Kidney (tissue), 14 donors: ENCODE data around the gene B4GALNT3. TPM values are rescaled to one million over a fixed set of nuclear protein-coding genes. Genes with fewer than 3 reads are reported as not detected.
A peak's percentile ranks its signal among the peaks of the same experiment; 100 is the strongest.

Source experiments
- DNase-seq, 5 donors: peaks; one replicate each; pipeline ENCODE4 v3.0.0-alpha.2; 2013 to 2020
- FAIRE-seq: peaks from 2 replicates; lab custom pipeline; 2012; peaks lifted over from hg19 to GRCh38; lab: Jason Lieb, UNC
- H3K27ac ChIP-seq, 2 donors: one replicate each; pipeline ENCODE4 v1.7.0; 2013; ENCODE audit warnings: low read depth in 2 of 2, low read length in 2 of 2, inconsistent platforms in 1 of 2
- H3K27me3 ChIP-seq: one replicate; pipeline ENCODE4 v1.7.1; 2013; ENCODE audit warnings: low read length, inconsistent platforms; ENCODE audit not compliant: control insufficient read depth, insufficient read depth
- H3K36me3 ChIP-seq, 3 donors: one replicate each; pipeline versions ENCODE4 v1.7.0 to v1.7.1; 2013; ENCODE audit warnings: low read length in 3 of 3, control low read depth in 1 of 3, inconsistent platforms in 1 of 3; ENCODE audit not compliant: insufficient read depth in 3 of 3, control insufficient read depth in 2 of 3
- H3K4me1 ChIP-seq, 3 donors: one replicate each; pipeline versions ENCODE4 v1.7.0 to v1.7.1; 2013; ENCODE audit warnings: low read length in 3 of 3, inconsistent platforms in 1 of 3, low read depth in 1 of 3; ENCODE audit not compliant: control insufficient read depth in 2 of 3, insufficient read depth in 2 of 3
- H3K4me3 ChIP-seq, 3 donors: one replicate each; pipeline versions ENCODE4 v1.7.0 to v1.8.1; 2013; ENCODE audit warnings: low read length in 3 of 3, control low read depth in 1 of 3, inconsistent platforms in 1 of 3
- H3K9ac ChIP-seq, 3 donors: one replicate each; pipeline versions ENCODE4 v1.7.0 to v1.7.1; 2013; ENCODE audit warnings: low read length in 3 of 3, control low read depth in 1 of 3, inconsistent platforms in 1 of 3
- H3K9me3 ChIP-seq, 3 donors: one replicate each; pipeline versions ENCODE4 v1.7.0 to v1.7.1; 2013; ENCODE audit warnings: low read length in 3 of 3, control low read depth in 1 of 3, inconsistent platforms in 1 of 3; ENCODE audit not compliant: control insufficient read depth in 2 of 3, insufficient read depth in 1 of 3
- intact Hi-C: fragments of 100-400 bp; cut with DNase I; formaldehyde crosslinking; loops from one replicate; pipeline ENCODE4 v1.11.1; 2022
- polyA plus RNA-seq: library from polyadenylated mRNA; stranded (reverse); fragments of 350-450 nt; fragmentation: Illumina TruSeq; extraction: RNeasy Lipid Tissue Mini Kit (QIAGEN cat#74804); gene quantifications from one replicate; pipeline ENCODE4 v1.2.3, GENCODE V29; 2014; ENCODE audit warnings: low read depth, low replicate concordance; ENCODE audit not compliant: insufficient read depth
- total RNA-seq: library from RNA; stranded (reverse); fragmentation: NEBNext Ultra II Directional; extraction: Animal tissue kit (Norgen Biotek cat#: 25700); gene quantifications from one replicate; pipeline ENCODE4 v1.2.1, GENCODE V29; 2021
- TF ChIP-seq, protein P1 (sequence below): IDR thresholded peaks from 3 replicates; pipeline ENCODE4 v1.5.1; 2012; ENCODE audit warnings: mild to moderate bottlenecking, moderate library complexity, borderline replicate concordance; ENCODE audit not compliant: insufficient read depth; ENCODE audit errors: extremely low read depth
- donor health status: control.
- donor health status: control.
- donor health status: control.
- donor health status: control.
- donor health status: control.
- donor health status: DM: yes; HTN: yes; CAD: no.
- donor health status: Normal renal cell carcinoma (clear cell type).

The B4GALNT3 gene
- total and polyA plus RNA-seq, 2 donors from 2014 or later = 11.3 to 12.5 TPM

DNA sequence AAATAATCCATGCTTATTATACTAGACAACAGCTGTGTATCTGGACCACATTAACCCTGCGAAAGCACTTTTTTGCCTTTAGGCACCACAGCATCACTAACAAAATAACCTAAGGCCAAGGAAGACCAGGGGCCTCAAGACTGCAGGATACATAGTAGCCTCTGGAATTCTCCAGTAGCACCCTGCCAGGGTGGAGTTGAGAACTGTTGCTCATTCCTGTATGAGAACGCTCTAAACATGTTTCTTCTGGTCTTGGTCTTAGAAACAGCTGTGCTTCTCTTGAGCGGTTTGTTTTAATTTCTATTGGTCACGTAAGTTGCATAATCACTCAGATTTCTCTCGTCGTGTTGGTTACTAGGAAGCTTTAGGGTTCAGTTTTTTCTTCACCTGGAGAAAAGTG, 7.9 kb downstream of the B4GALNT3 start:
- Histone ChIP-seq H3K27ac (no peak overlapping the region), H3K36me3 (no peaks in the 10 kb centered on the region), H3K4me3 (no peak overlapping the region), H3K9me3 (no peaks in the 10 kb centered on the region), H3K9ac (no peak overlapping the region), H3K4me1 (peaks cover 0 to 7% (median 4%) of the 10 kb centered on the region in 3 donors), H3K27me3 (no peaks in the 10 kb centered on the region)
- TF ChIP-seq, protein P1, sequence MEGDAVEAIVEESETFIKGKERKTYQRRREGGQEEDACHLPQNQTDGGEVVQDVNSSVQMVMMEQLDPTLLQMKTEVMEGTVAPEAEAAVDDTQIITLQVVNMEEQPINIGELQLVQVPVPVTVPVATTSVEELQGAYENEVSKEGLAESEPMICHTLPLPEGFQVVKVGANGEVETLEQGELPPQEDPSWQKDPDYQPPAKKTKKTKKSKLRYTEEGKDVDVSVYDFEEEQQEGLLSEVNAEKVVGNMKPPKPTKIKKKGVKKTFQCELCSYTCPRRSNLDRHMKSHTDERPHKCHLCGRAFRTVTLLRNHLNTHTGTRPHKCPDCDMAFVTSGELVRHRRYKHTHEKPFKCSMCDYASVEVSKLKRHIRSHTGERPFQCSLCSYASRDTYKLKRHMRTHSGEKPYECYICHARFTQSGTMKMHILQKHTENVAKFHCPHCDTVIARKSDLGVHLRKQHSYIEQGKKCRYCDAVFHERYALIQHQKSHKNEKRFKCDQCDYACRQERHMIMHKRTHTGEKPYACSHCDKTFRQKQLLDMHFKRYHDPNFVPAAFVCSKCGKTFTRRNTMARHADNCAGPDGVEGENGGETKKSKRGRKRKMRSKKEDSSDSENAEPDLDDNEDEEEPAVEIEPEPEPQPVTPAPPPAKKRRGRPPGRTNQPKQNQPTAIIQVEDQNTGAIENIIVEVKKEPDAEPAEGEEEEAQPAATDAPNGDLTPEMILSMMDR = no peak
- FAIRE-seq = no peak
- intact Hi-C loops = no loop called here
- no peak for DNase-seq

DNA sequence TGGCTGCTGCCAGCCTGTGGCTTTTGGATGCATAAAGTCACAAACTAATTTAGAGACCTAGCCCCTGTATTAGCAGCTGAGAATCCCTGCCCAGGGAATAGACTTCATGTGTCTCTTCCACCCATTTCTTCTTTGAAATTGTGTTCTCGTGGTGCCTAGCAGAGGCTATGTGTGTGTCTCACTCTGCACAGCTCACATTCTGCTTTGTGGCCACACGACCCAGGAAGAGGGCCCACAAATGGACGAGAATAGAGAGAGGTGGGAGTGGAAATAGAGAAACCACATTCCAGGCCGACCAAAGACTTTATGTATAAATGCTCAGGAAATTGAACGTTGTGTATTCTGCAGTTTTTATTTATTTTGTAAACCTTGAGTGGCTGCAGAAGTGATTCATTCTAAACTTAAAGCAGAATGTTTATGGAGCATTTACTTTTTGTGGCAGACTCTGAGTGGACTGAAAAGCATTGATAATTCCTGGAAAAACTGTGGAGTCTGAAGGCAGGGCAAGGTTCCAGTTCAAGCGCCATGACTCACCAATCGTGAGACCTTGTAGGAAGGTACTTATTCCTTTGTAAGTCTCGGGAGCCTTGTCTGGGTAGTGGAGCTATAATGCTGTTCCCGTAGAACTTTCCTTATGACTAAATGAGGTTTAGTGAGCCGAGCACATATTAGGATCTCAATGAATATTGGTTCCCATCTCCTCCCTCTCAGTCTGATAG, 9.1 kb downstream of the B4GALNT3 start:
- Histone ChIP-seq H3K4me1 (peaks cover 0 to 7% (median 4%) of the 10 kb centered on the region in 3 donors), H3K36me3 (no peaks in the 10 kb centered on the region), H3K27ac (no peak overlapping the region), H3K9ac (no peak overlapping the region), H3K4me3 (no peak overlapping the region), H3K9me3 (no peaks in the 10 kb centered on the region), H3K27me3 (no peaks in the 10 kb centered on the region)
- FAIRE-seq (no peak), DNase-seq (no peak)
- TF ChIP-seq, protein P1 = no peak
- intact Hi-C loops = no loop called here

DNA sequence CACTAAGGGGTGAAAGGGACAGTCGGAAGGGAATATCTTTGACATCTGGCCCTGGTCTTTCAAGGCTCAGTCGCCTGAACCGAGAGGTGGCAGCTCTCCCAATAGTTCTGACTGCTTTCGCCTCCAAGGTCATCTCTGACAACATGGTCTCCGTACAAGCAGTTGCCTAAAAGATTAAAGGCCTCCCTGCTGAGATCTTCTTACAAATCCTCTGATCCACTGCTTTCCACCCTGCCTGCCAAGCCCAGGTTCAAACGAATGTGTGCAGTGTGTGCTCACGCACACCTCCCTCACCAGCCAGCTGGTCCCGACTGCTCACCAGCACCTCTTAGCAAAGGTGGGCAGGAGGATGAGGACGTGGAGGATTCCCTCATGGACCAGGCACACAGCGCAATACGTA, 10.4 kb downstream of the B4GALNT3 start:
- no peak overlapping the region for H3K27ac ChIP-seq
- DNase-seq (peak in 1 of 5 donors; percentile 25), FAIRE-seq (no peak)
- H3K4me1 ChIP-seq = peaks cover 0 to 3% (median 0%) of the 10 kb centered on the region in 3 donors
- H3K9me3 ChIP-seq = no peaks in the 10 kb centered on the region
- no peaks in the 10 kb centered on the region for H3K27me3 ChIP-seq
- H3K36me3 ChIP-seq = no peaks in the 10 kb centered on the region
- intact Hi-C loops = no loop called here
- H3K4me3 ChIP-seq = no peak overlapping the region
- TF ChIP-seq, protein P1 = no peak
- H3K9ac ChIP-seq = no peak overlapping the region

DNA sequence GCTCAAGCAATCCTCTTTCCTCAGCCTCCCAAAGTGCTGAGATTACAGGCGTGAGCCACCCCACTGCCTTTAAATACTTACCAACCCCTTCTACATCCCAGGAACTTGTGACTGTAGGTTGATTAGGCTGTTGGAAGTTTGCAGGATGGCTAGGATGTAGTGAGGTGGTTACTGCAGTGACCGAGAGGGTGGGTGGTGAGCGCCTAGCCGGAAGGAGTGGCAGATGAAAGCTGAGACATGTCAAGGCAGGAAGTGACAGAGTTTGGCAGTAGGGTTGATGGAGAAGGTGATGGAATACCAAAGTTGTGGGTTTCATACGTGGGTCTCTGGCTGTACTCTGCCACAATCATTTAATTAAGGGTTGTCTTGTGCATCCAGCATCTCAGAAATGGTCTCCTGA, 13.5 kb downstream of the B4GALNT3 start:
- FAIRE-seq = no peak
- intact Hi-C loops = no loop called here

More for the DNA sequence above, 13.5 kb downstream of the B4GALNT3 start:
- Histone ChIP-seq H3K36me3 (no peaks in the 10 kb centered on the region), H3K9me3 (no peaks in the 10 kb centered on the region), H3K27me3 (no peaks in the 10 kb centered on the region), H3K4me1 (no peaks in the 10 kb centered on the region), H3K9ac (no peak overlapping the region), H3K4me3 (no peak overlapping the region), H3K27ac (no peak overlapping the region)
- peak in 1 of 5 donors; percentile 4 for DNase-seq
- TF ChIP-seq, protein P1 = no peak
